NOMO-1 treated with DMSO at 0.1 percent for 48 hours (cell line): ENCODE measurements around the gene GIN1.
"Not testable (repeated sequence)": the region's sequence is repeated elsewhere in the genome, so short reads cannot be mapped to it uniquely, and the experiment has no call there.

Source experiments
- DNase-seq: peaks from one replicate; lab custom pipeline; 2025; ENCODE audit not compliant: unreplicated experiment; lab: John Stamatoyannopoulos, UW

Gene GIN1

DNA sequence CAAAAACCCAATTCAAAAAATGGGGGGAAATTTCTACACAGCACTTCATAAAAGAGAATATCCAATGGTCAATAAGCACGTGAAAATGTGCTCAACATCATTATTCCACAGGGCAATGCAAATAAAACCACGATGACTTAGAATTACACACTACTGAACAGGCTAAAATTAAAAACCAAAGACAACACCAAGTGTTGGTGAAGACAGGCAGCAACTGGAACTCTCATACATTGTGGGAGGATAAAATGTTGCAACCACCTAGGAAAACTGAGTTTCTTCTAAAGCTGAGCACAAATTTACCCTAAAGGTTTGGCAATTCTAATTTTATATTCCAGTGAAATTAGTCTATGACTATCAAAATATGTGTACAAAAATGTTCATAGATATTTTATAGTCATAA is 9.5 kb downstream of the GIN1 start:
- no peak for DNase-seq

DNA sequence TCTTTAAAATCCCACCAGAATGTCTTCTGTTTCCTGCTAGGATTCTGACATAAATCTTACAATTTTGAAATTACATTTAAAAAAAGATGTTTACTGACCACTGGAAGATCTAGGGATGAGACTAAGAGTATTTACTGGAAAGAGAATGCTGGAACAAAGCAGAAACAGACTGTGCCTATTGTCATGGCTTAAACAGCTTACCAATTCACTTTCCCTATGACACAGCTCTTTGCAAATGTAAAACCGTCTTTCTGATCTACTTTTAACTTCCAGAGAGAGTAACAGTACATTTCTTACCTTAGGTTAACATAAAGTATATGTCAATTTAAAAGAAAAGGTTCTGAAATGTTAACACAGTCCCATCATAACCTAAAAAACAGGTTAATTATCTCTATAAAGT is 10.7 kb downstream of the GIN1 start:
- no peak for DNase-seq

DNA sequence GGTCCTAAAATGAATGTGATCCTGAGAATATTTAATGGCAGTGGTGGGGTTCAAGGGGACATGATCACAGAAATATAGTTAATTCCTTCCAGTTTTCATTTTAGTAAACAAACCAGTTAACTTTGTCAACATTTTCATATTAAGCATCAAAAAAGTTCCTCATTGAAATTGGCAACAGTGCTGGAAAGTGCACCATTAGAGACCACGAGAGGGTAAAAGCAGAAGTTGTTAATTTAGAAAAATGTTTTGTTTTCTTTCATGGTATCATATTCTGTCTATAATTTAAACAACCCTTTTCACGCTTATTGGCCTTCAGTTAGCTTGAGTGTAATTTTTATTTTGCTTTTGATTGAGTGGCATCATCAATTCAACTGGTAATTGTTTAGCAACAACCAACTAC is 11.9 kb downstream of the GIN1 start:
- DNase-seq, result peak; percentile 23

- DNase-seq, result no peak
These were observed 17.7 kb downstream of the GIN1 start for GRCh38 chr5:103102234-103102633.

- DNase-seq, result no peak
These were observed 18.7 kb downstream of the GIN1 start for GRCh38 chr5:103101079-103101750.

DNA sequence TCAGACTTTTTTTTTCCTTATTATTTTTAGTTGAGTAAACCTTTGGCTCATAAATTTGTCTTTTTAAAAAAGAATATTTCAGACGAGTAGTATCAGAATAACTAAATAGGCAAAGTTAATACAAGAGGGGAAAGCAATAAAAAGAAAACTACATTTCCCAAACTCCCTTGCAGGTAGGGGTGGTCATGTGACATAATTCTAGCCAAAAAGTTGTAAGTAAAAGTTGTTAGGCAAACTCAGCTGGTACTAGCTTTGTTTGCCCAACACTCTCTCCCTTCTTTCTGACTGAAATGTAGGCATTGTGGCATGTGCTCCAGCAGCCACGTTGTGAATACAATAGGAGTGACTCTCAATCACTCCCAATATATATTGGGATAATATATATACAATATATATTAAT is 20.9 kb downstream of the GIN1 start:
- DNase-seq, result no peak

DNA sequence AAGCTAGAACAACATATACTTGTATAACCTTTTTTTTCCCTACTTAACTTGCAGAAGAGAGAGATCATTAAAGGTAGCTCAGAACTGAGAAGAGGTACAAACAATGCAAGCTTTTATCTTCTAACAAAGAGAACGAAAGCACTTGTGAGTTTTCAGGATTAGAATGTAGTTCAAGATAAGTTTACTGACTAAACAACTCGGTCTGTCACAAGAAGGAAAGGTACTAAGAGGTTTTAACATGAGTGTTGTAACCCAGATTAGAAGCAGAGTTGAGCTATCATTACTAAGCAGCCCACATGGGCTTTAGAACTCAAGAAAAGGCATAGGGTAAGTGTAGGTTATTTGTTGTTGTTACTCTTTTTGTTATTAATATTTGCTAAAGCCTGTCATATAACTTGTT is 25.2 kb downstream of the GIN1 start:
- no peak for DNase-seq

DNA sequence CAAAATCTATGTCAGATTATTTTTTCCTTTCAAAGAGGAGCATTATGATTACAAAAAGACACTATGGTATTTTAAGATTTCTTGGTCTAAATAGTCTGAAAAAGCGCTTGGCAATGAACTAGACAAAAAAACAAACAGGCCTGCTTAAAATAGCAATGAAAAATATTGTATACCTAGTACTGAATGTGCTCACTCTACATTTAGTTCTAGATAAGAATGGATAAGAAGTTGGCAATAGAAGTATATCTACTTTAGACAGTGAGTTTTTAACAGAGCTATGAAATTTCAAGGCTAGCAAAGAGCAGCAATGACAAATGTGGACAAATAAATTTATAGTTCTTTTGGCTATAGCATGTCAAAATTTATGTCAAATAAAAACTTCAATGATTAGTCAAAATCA is 26.2 kb downstream of the GIN1 start:
- DNase-seq, result no peak

GRCh38 chr5:103092676-103093075 is 27.3 kb downstream of the GIN1 start:
- no peak for DNase-seq

DNA sequence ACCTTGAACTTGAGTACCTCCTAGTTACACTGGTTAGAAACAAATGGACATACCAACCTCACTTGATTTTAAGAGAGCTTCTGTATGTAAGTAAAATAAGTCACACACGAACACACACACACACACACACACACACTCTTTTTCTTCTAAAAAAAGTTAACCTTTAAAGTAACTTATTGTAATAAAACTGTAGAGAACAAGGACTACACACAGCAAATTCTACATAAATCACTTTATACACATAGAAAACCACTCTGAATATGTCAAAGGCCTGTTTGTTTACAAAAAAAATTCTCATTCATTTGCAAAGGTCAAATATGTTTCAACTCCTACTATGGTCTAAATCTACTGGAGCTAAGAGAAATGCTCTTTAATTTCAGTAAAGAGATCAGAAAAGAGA is 29.1 kb downstream of the GIN1 start:
- no peak for DNase-seq

DNA sequence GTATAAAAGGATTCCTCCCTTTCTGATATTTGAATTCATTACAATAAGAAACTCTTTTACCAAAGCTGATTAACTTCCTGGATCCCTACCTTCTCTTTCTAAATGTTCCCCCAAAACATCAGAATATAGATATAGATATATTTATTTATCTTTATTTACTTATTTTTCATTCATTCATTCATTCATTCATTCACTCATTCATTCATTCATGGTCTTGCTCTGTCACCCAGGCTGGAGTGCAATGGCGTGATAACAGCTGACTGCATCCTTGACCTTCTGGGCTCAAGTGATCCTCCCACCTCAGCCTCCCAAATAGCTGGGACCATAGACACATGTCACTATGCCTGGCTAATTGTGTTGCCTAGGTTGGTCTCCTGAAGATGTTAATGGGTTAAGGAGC is 30.7 kb downstream of the GIN1 start:
- no peak for DNase-seq

- DNase-seq, result no peak
These were observed 33.4 kb downstream of the GIN1 start for GRCh38 chr5:103086547-103086946.

GRCh38 chr5:103079796-103080195 is 40.1 kb downstream of the GIN1 start:
- no peak for DNase-seq

- DNase-seq, result no peak
These were observed 44.5 kb downstream of the GIN1 start for GRCh38 chr5:103075442-103075841.

- not testable (repeated sequence) for DNase-seq
These were observed 46.4 kb downstream of the GIN1 start for GRCh38 chr5:103073500-103073899.

DNA sequence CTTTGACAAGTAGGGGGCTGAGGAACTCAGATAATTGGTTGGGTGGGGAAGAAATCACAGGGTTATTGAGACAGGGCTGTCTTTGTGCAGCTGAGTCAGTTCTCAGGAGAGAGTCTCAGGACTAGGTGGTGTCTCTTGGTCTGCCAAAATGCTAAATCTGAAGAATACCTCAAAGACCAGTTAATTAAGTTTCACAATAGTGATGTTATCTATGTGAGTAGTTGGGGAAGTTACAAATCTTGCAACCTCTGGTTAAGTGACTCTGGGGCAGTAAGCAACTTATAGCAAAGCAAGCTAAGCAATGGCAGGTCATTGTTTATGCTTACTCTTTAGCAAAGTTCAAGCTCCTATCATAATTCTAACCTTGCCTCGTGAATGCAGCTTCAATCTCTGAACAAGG is 53.6 kb downstream of the GIN1 start:
- peak; percentile 84 for DNase-seq

GRCh38 chr5:103060424-103060954 is 59.4 kb downstream of the GIN1 start:
- DNase-seq, result no peak

GRCh38 chr5:103059525-103059924 is 60.4 kb downstream of the GIN1 start:
- no peak for DNase-seq

DNA sequence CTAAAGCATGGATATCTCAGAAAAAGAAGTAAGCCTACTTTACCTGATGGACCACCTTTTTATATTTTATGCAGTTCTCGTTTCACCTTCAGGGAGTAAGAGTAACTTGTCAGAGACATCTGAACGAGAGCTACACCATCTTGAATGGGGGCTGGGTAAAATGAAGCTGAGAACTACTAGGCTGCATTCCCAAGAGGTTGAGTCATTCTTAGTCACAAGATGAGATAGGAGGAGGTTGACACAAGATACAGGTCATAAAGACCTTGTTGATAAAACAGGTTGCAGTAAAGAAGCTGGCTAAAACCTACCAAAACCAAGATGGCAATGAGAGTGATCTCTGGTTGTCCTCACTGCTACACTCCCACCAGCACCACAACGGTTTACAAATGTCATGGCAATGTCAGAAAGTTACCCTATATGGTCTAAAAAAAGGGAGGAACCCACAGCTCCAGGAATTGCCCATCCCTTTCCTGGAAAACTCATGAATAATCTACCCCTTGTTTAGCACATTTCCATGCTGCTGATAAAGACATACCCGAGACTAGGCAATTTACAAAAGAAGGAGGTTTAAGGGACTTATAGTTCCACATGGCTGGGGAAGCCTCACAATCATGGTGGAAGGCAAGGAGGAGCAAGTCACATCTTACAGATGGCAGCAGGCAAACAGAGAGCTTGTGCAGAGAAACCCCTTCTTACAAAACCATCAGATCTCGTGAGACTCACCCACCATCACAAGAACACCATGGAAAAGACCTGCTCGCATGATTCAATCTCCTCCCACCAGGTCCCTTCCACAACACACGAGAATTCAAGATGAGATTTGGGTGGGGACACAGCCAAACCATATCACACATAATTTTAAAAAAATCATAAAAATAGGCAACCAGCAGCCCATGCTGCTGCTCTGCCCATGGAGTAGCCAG is 62.5 kb downstream of the GIN1 start:
- no peak for DNase-seq

GRCh38 chr5:103046706-103047105 is 73.2 kb downstream of the GIN1 start:
- not testable (repeated sequence) for DNase-seq

- DNase-seq, result peak; percentile 42
These were observed 78.8 kb downstream of the GIN1 start for GRCh38 chr5:103041071-103041676.
